ENCODE measurements around the gene ITIH4.
A peak's percentile ranks its signal among the peaks of the same experiment; 100 is the strongest.

The ITIH4 gene

GRCh38 chr3:52841981-52842340 lies 11.5 kb upstream of the ITIH4 start:
- Histone ChIP-seq H3K4me2 (ENCODE audit: low read length) (no peak overlapping the region), H3K9me3 (ENCODE audit: insufficient read depth, low read length) (no peaks in the 10 kb centered on the region), H4K20me1 (ENCODE audit: insufficient read depth, low read length) (no peaks in the 10 kb centered on the region)

GRCh38 chr3:52841211-52841980 lies 10.9 kb upstream of the ITIH4 start:
- H3K9me3 ChIP-seq (ENCODE audit: insufficient read depth, low read length), result no peaks in the 10 kb centered on the region
- no peaks in the 10 kb centered on the region for H3K27me3 ChIP-seq (ENCODE audit: low read depth, low read length)
- peak overlapping the region; percentile 46 for H3K27ac ChIP-seq (ENCODE audit: low read length)
- TF ChIP-seq EZH2phosphoT487 (IDR thresholded peaks at IDR 0.05; ENCODE audit: low read depth) (no peak), CTCF (IDR thresholded peaks at IDR 0.05; ENCODE audit: low read depth, low read length) (no peak)
- H3K9ac ChIP-seq (ENCODE audit: low read length), result no peak overlapping the region
- H3K4me2 ChIP-seq (ENCODE audit: low read length), result peak overlapping the region; percentile 44
- no peak overlapping the region for H3K4me3 ChIP-seq (ENCODE audit: low read length)
- H3K36me3 ChIP-seq (replicated peaks; ENCODE audit: low read depth, low read length), result no peaks in the 10 kb centered on the region
- no peaks in the 10 kb centered on the region for H4K20me1 ChIP-seq (ENCODE audit: insufficient read depth, low read length)
- H3K4me1 ChIP-seq (ENCODE audit: low read length), result peaks cover 11% of the 10 kb centered on the region
- H2AFZ ChIP-seq (ENCODE audit: low read depth, low read length), result no peak overlapping the region
- H3K79me2 ChIP-seq (ENCODE audit: low read length), result no peaks in the 10 kb centered on the region

More at GRCh38 chr3:52841981-52842340, 11.5 kb upstream of the ITIH4 start:
- Histone ChIP-seq H3K9ac (ENCODE audit: low read length) (no peak overlapping the region), H3K79me2 (ENCODE audit: low read length) (no peaks in the 10 kb centered on the region), H3K4me1 (ENCODE audit: low read length) (peaks cover 11% of the 10 kb centered on the region), H3K27ac (ENCODE audit: low read length) (no peak overlapping the region), H3K4me3 (ENCODE audit: low read length) (no peak overlapping the region), H3K36me3 (replicated peaks; ENCODE audit: low read depth, low read length) (no peaks in the 10 kb centered on the region), H3K27me3 (ENCODE audit: low read depth, low read length) (no peaks in the 10 kb centered on the region), H2AFZ (ENCODE audit: low read depth, low read length) (no peak overlapping the region)
- TF ChIP-seq EZH2phosphoT487 (IDR thresholded peaks at IDR 0.05; ENCODE audit: low read depth) (no peak), CTCF (IDR thresholded peaks at IDR 0.05; ENCODE audit: low read depth, low read length) (no peak)

GRCh38 chr3:52839892-52840545 lies 9.5 kb upstream of the ITIH4 start:
- H3K4me1 ChIP-seq (ENCODE audit: low read length), result peaks cover 11% of the 10 kb centered on the region
- no peaks in the 10 kb centered on the region for H3K79me2 ChIP-seq (ENCODE audit: low read length)
- no peaks in the 10 kb centered on the region for H3K27me3 ChIP-seq (ENCODE audit: low read depth, low read length)
- no peak overlapping the region for H3K4me2 ChIP-seq (ENCODE audit: low read length)
- no peak overlapping the region for H2AFZ ChIP-seq (ENCODE audit: low read depth, low read length)
- no peaks in the 10 kb centered on the region for H4K20me1 ChIP-seq (ENCODE audit: insufficient read depth, low read length)
- no peaks in the 10 kb centered on the region for H3K9me3 ChIP-seq (ENCODE audit: insufficient read depth, low read length)
- H3K4me3 ChIP-seq (ENCODE audit: low read length), result no peak overlapping the region
- H3K36me3 ChIP-seq (replicated peaks; ENCODE audit: low read depth, low read length), result no peaks in the 10 kb centered on the region
- H3K9ac ChIP-seq (ENCODE audit: low read length), result no peak overlapping the region
- H3K27ac ChIP-seq (ENCODE audit: low read length), result no peak overlapping the region
- TF ChIP-seq CTCF (IDR thresholded peaks at IDR 0.05; ENCODE audit: low read depth, low read length), result no peak
- TF ChIP-seq EZH2phosphoT487 (IDR thresholded peaks at IDR 0.05; ENCODE audit: low read depth), result no peak

GRCh38 chr3:52839268-52839575 lies 8.8 kb upstream of the ITIH4 start:
- Histone ChIP-seq H3K36me3 (replicated peaks; ENCODE audit: low read depth, low read length) (no peaks in the 10 kb centered on the region), H3K79me2 (ENCODE audit: low read length) (no peaks in the 10 kb centered on the region), H3K4me2 (ENCODE audit: low read length) (no peak overlapping the region), H3K27me3 (ENCODE audit: low read depth, low read length) (no peaks in the 10 kb centered on the region), H4K20me1 (ENCODE audit: insufficient read depth, low read length) (no peaks in the 10 kb centered on the region), H2AFZ (ENCODE audit: low read depth, low read length) (no peak overlapping the region), H3K9me3 (ENCODE audit: insufficient read depth, low read length) (no peaks in the 10 kb centered on the region), H3K9ac (ENCODE audit: low read length) (no peak overlapping the region), H3K4me3 (ENCODE audit: low read length) (no peak overlapping the region), H3K4me1 (ENCODE audit: low read length) (peaks cover 11% of the 10 kb centered on the region), H3K27ac (ENCODE audit: low read length) (no peak overlapping the region)
- TF ChIP-seq EZH2phosphoT487 (IDR thresholded peaks at IDR 0.05; ENCODE audit: low read depth) (no peak), CTCF (IDR thresholded peaks at IDR 0.05; ENCODE audit: low read depth, low read length) (no peak)

Measured in OCI-LY3 (cell line).